Skeletal muscle satellite cell (primary cell): ENCODE results near the gene INHBC.
A peak's percentile ranks its signal among the peaks of the same experiment; 100 is the strongest.

Source experiments
- H3K27me3 ChIP-seq: 2 replicates; pipeline ENCODE4 v1.7.0; 2013; ENCODE audit warnings: low read length; ENCODE audit not compliant: control insufficient read depth, insufficient read depth
- H3K36me3 ChIP-seq: 2 replicates; pipeline ENCODE4 v1.7.0; 2013; ENCODE audit warnings: mild to moderate bottlenecking, control low read depth, low read length; ENCODE audit not compliant: insufficient read depth
- H3K4me1 ChIP-seq: 2 replicates; pipeline ENCODE4 v1.7.0; 2013; ENCODE audit warnings: low read length; ENCODE audit not compliant: control insufficient read depth, insufficient read depth
- H3K4me2 ChIP-seq: 2 replicates; pipeline ENCODE4 v1.7.0; 2013; ENCODE audit warnings: mild to moderate bottlenecking, low read length
- H3K4me3 ChIP-seq: 2 replicates; pipeline ENCODE4 v1.7.0; 2013; ENCODE audit warnings: low read length
- H3K9ac ChIP-seq: 2 replicates; pipeline ENCODE4 v1.7.0; 2013; ENCODE audit warnings: mild to moderate bottlenecking, low read depth, low read length, moderate library complexity
- H3K9me3 ChIP-seq: replicated peaks from 2 replicates; pipeline ENCODE4 v1.7.0; 2013; ENCODE audit warnings: mild to moderate bottlenecking, control low read depth, low read length

INHBC gene

DNA sequence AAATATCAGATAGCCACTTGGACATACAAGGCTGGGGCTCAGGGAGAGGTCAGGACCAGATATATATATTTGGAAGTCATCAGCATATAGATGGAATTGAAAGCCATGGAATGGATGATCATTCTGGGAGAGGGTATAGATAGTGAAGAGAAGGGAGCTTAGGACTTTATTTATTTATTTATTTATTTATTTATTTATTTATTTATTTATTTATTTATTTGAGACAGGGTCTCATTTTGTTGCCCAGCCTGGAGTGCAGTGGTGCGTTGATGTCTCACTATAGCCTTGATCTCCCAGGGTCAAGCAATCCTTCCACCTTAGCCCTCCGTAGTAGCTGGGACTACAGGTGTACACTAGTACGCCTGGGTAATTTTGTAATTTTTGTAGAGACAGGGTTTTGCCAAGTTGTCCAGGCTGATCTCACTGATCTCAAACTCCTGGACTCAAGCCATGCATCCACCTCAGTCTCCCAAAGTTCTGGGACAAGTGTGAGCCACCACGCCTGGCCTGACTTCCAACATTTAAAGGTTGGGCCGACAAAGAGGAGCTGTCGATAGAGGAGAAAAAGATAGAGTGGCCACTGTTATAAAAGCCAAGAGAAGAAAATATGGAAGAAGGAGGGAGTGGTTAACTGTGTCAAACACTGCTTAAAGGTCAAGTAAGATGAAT lies 11.8 kb downstream of the INHBC start:
- no peak overlapping the region for H3K4me3 ChIP-seq
- H3K4me2 ChIP-seq = no peak overlapping the region
- H3K4me1 ChIP-seq = peaks cover 6% of the 10 kb centered on the region
- H3K36me3 ChIP-seq = no peaks in the 10 kb centered on the region
- H3K27me3 ChIP-seq = no peaks in the 10 kb centered on the region
- no peak overlapping the region for H3K9ac ChIP-seq
- no peaks in the 10 kb centered on the region for H3K9me3 ChIP-seq

DNA sequence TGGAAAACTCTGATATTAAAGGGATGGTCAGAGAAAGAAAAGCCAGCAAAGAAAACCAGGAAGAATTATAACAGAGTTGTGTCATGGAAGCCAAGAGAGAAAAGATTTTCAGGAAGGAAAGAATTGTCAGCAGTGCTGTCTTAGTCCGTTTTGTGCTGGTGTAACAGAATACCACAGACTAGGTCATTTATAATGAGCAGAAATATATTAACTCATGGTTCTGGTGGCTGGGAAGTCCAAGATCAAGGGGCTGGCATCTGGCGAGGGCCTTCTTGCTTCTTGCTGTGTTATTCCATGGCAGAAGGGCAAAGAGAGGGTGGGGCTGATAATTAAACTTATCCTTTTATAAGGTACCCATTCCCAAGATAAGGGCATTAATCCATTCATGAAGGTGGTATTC lies 14.1 kb downstream of the INHBC start:
- H3K27me3 ChIP-seq = no peaks in the 10 kb centered on the region
- H3K4me3 ChIP-seq = no peak overlapping the region
- H3K9me3 ChIP-seq = no peaks in the 10 kb centered on the region
- H3K9ac ChIP-seq = no peak overlapping the region
- no peak overlapping the region for H3K4me2 ChIP-seq
- no peaks in the 10 kb centered on the region for H3K36me3 ChIP-seq
- peaks cover 13% of the 10 kb centered on the region for H3K4me1 ChIP-seq

DNA sequence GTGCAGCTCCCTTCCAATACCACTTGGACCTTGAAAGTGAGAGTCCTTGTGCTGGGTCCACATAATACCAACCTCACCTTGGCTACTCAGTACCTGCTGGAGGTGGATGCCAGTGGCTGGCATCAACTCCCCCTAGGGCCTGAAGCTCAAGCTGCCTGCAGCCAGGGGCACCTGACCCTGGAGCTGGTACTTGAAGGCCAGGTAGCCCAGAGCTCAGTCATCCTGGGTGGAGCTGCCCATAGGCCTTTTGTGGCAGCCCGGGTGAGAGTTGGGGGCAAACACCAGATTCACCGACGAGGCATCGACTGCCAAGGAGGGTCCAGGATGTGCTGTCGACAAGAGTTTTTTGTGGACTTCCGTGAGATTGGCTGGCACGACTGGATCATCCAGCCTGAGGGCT lies 14.8 kb downstream of the INHBC start:
- Histone ChIP-seq H3K9ac (no peak overlapping the region), H3K36me3 (no peaks in the 10 kb centered on the region), H3K4me2 (no peak overlapping the region), H3K4me3 (no peak overlapping the region), H3K27me3 (no peaks in the 10 kb centered on the region), H3K9me3 (no peaks in the 10 kb centered on the region), H3K4me1 (peaks cover 13% of the 10 kb centered on the region)

DNA sequence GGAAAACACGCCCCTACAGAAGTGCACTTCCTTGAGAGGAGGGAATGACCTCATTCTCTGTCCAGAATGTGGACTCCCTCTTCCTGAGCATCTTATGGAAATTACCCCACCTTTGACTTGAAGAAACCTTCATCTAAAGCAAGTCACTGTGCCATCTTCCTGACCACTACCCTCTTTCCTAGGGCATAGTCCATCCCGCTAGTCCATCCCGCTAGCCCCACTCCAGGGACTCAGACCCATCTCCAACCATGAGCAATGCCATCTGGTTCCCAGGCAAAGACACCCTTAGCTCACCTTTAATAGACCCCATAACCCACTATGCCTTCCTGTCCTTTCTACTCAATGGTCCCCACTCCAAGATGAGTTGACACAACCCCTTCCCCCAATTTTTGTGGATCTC lies 15.5 kb downstream of the INHBC start:
- no peak overlapping the region for H3K9ac ChIP-seq
- no peak overlapping the region for H3K4me3 ChIP-seq
- no peak overlapping the region for H3K4me2 ChIP-seq
- no peaks in the 10 kb centered on the region for H3K27me3 ChIP-seq
- H3K9me3 ChIP-seq = no peaks in the 10 kb centered on the region
- H3K4me1 ChIP-seq = peaks cover 20% of the 10 kb centered on the region
- no peaks in the 10 kb centered on the region for H3K36me3 ChIP-seq

DNA sequence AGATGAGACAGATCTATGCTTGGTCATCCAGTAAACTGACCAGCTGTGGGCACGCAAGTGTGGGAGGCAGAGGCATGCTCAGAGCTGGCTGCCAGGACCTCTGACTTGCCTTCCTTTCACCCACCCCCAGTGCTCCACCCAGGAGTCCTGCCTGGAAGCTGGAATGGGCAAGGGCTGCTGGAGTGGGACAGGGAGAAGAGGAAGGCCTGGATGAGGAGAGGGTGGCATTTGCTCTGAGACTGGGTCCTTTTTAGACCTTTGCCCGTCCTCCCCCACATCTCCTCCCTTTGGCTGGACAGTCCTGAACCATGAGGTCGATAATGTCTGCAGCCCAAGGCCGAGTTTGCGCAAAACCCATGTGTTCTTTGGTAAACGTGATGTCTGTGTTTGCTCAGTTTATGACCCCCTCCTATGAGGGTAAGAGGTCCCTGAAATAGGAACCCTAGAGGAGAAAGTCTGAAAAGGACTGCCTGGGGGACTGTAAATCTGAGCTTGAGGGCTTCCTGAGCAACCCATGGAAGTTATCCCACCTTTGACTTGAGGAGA lies 16.7 kb downstream of the INHBC start:
- no peaks in the 10 kb centered on the region for H3K9me3 ChIP-seq
- peak overlapping the region; percentile 8 for H3K4me2 ChIP-seq
- peaks cover 25% of the 10 kb centered on the region for H3K4me1 ChIP-seq
- H3K36me3 ChIP-seq = no peaks in the 10 kb centered on the region
- no peaks in the 10 kb centered on the region for H3K27me3 ChIP-seq
- H3K9ac ChIP-seq = no peak overlapping the region
- no peak overlapping the region for H3K4me3 ChIP-seq

DNA sequence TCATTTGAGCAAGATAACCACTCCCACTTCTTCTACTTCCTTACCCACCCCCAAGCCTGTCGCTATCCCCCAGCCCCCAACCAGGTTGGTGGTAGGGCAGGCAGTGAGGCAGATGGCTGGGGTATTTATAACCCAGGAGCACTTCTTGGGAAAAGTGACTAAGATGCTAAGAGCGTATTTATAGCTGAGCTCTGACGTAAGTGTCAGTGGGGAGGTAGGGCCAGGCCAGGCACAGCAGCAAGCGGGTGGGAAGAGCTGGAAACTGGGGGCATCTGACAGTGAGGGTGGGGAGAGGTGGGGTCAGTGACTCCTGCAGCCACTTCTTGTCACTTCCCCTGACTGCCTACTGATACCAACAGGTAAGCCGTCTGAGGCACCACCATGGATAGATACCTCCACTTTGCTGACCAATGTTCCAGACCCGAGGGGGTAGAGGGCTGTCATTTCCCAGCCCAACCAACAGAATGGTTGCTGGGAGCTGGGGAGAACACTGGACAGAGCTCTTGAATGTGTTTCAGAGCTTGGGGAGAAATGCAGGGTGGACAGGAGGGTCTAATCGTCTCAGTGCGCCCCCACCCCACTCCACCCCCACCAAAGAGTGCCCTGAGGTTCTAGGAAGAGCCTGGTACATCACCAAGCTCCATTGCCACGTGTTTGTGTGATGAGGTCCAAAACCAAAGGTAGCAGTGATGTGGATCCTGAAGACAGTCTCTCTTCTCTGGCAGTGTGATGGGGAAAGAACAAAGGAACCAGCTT lies 17.8 kb downstream of the INHBC start:
- Histone ChIP-seq H3K9me3 (no peaks in the 10 kb centered on the region), H3K36me3 (no peaks in the 10 kb centered on the region), H3K4me1 (peaks cover 25% of the 10 kb centered on the region), H3K9ac (peak overlapping the region; percentile 14), H3K4me3 (no peak overlapping the region), H3K4me2 (no peak overlapping the region), H3K27me3 (no peaks in the 10 kb centered on the region)

DNA sequence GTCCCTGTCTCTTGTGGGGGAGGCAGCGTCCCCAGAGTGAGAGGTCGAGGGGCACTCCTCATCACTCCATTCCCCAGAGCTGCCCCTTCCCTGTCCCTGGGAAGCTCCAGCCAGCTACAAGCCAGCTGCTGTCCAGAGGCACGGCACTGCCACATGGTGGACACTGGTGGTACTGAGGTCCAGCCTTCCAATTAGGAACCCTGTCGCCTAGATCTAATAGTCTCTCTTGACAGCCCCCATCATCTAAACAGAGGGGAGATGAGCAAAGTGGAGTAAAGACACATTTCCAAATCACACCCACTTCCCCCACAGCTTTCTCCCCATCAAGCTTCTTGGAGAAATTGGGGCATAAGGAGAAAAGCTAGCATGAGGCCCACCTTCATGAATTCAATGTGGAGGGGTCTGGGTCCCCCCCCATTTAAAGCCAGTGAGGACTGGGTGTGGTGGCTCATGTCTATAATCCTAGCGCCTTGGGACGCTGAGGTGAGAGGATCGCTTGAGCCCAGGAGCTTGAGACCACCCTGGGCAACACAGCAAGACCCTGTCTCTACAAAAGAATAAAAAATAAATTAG lies 18.4 kb downstream of the INHBC start:
- Histone ChIP-seq H3K4me2 (no peak overlapping the region), H3K36me3 (no peaks in the 10 kb centered on the region), H3K4me3 (no peak overlapping the region), H3K9me3 (no peaks in the 10 kb centered on the region), H3K9ac (peak overlapping the region; percentile 14), H3K4me1 (peaks cover 28% of the 10 kb centered on the region), H3K27me3 (no peaks in the 10 kb centered on the region)

DNA sequence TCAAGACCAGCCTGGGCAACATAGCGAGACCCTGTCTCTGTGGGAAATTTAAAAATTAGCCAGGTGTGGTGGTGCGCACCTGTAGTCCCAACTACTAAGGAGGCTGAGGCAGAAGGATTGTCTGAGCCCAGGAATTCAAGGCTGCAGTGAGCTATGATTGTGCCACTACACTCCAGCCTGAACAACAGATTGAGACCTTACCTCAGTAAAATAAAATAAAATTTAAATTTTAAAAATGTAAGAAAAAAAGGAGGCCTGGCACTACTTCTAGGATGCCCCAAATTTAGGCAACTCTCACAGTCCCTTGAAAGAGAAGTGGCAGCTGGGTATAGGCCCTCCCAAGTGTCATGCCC lies 19.6 kb downstream of the INHBC start:
- Histone ChIP-seq H3K4me1 (peaks cover 36% of the 10 kb centered on the region), H3K36me3 (no peaks in the 10 kb centered on the region), H3K4me3 (no peak overlapping the region), H3K9ac (no peak overlapping the region), H3K27me3 (no peaks in the 10 kb centered on the region), H3K9me3 (no peaks in the 10 kb centered on the region), H3K4me2 (no peak overlapping the region)

DNA sequence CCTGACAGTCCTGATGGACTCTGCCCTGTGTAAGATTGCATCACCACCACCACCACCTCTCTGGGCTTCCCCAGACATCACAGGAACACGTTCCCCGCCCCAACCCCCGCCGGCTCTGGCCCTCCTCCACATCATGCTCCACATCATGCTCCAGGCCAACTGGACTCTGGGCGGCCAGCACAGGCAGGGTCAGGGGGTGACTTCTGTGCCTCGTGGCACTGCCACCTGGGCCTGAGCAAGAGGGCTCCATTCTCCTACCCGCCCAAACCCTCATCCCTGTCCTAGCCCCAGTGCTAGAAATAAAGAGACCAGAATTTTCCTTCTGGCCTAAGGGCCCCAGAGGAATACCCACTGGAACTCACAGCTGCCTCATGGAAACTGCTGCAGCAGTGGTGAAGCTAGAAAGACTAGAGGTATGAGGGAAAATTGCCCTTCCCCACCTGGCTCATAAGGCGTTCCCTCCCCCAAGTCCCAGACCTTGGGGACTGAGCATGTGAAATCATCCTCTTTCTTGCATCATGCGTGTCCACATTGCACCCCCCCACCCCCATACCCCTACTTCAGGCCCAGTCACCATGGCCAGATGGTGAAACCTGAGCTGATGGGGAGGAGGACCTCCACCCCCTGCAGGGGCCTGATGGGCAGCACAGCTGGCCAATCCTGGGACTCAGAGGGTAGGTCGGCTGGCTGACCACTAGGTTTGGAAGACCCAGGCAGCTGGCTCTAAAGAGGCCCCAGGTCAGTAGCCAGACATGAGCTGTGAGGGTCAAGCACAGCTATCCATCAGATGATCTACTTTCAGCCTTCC lies 20.2 kb downstream of the INHBC start, which contains the start of gene INHBE:
Gene INHBE (plus strand): TSS at position 742 of the 808 bp plus-strand sequence. CDS start 230 bp downstream, outside the sequence.
- H3K4me1 ChIP-seq = peaks cover 36% of the 10 kb centered on the region
- no peaks in the 10 kb centered on the region for H3K9me3 ChIP-seq
- no peak within 1 kb of the TSS for H3K4me3 ChIP-seq
- no peaks in the 10 kb centered on the region for H3K27me3 ChIP-seq
- no peak within 1 kb of the TSS for H3K9ac ChIP-seq
- H3K36me3 ChIP-seq = no peaks in the 10 kb centered on the region
- H3K4me2 ChIP-seq = no peak within 1 kb of the TSS

DNA sequence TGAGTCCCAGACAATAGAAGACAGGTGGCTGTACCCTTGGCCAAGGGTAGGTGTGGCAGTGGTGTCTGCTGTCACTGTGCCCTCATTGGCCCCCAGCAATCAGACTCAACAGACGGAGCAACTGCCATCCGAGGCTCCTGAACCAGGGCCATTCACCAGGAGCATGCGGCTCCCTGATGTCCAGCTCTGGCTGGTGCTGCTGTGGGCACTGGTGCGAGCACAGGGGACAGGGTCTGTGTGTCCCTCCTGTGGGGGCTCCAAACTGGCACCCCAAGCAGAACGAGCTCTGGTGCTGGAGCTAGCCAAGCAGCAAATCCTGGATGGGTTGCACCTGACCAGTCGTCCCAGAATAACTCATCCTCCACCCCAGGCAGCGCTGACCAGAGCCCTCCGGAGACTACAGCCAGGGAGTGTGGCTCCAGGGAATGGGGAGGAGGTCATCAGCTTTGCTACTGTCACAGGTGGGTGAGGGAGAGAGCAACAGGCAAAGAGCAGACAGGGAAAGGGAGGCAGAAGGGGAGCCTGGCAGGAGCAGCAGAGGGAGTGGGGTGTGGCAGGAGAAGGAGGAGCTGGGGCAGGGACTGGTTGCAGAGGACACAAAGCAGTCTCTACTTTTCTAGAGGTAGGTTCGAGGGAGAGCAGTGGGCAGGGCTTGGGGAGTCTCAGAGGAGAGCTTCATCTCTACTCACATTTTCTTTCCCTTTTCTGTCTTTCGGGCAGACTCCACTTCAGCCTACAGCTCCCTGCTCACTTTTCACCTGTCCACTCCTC lies 21.0 kb downstream of the INHBC start:
- H3K9ac ChIP-seq = no peak overlapping the region
- no peaks in the 10 kb centered on the region for H3K36me3 ChIP-seq
- H3K4me1 ChIP-seq = peaks cover 39% of the 10 kb centered on the region
- H3K4me3 ChIP-seq = no peak overlapping the region
- no peaks in the 10 kb centered on the region for H3K9me3 ChIP-seq
- no peaks in the 10 kb centered on the region for H3K27me3 ChIP-seq
- H3K4me2 ChIP-seq = no peak overlapping the region
